PC-9 (cell line): ENCODE measurements around the gene SLC24A5.

Experiments
- EZH2 ChIP-seq: fragments of 200-600 bp; sonication (generic); IDR thresholded peaks from 2 replicates; pipeline ENCODE4 v1.8.0; 2017; ENCODE audit warnings: antibody characterized with exemption, low read depth
- TF ChIP-seq, protein P1 (sequence below): fragments of 200-600 bp; sonication (generic); conservative IDR thresholded peaks from 2 replicates; pipeline ENCODE4 v1.6.1; 2017; ENCODE audit warnings: mixed run types, antibody characterized with exemption, mild to moderate bottlenecking, moderate library complexity

DNA sequence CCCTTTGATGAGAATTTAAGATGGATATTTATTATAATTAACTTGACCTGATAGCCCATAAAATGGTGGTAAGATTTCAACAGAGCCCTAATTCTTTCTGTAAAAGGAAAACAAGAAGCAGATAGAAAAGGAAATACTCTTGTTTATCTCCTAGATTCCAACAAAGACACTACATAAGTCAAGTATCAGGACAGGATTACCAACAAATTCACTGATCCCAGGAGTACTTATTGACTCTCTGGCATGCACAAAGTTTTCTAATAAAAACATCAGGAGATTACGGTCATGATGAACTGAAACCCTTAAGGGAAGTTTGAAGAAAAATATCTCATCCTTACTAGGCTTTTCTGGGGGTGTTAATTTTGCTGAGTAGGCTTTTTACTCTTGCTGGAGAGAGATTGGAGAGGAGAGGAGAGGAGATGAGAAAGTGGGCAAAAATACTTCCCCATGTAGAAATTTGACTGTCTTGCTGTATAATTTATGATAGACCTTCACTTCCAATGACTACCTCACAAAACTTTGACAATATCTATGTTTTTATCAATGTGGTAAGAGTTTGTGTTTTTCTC lies 43.1 kb upstream of the SLC24A5 start:
- TF ChIP-seq, protein P1, sequence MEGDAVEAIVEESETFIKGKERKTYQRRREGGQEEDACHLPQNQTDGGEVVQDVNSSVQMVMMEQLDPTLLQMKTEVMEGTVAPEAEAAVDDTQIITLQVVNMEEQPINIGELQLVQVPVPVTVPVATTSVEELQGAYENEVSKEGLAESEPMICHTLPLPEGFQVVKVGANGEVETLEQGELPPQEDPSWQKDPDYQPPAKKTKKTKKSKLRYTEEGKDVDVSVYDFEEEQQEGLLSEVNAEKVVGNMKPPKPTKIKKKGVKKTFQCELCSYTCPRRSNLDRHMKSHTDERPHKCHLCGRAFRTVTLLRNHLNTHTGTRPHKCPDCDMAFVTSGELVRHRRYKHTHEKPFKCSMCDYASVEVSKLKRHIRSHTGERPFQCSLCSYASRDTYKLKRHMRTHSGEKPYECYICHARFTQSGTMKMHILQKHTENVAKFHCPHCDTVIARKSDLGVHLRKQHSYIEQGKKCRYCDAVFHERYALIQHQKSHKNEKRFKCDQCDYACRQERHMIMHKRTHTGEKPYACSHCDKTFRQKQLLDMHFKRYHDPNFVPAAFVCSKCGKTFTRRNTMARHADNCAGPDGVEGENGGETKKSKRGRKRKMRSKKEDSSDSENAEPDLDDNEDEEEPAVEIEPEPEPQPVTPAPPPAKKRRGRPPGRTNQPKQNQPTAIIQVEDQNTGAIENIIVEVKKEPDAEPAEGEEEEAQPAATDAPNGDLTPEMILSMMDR = no peak
- no peak for TF ChIP-seq EZH2
